ENCODE results near the gene LILRB4. TPM values are rescaled to one million over a fixed set of nuclear protein-coding genes. Genes with fewer than 3 reads are reported as not detected.

Gene LILRB4
- total and polyA plus RNA-seq, 2 donors (not counting 3 experiments of a cell fraction or from before 2014, with no cell fraction given): not detected

DNA sequence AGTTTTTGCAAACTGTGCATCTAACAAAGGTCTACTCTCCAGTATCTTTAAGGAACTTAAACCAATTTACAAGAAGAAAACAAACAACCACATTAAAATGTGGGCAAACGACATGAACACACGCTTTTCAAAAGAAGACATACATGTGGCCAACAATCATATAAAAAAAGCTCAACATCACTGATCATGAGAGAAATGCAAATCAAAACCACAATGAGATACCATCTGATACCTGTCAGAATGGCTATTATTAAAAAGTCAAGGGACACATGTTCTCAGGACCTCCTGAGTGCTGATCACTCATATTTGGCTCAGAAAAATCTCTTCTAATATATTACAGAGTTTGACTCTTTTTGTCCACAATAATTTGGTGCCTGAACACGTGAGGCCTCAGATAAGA is 46.7 kb upstream of the LILRB4 start:
- no peaks in the 10 kb centered on the region for H3K4me1 ChIP-seq (ENCODE audit: control insufficient read depth, extremely low read depth, insufficient read depth, low read length)
- no TSS peak for BruUV-seq (replicated peaks)
- no peak for DNase-seq (ENCODE audit: low read depth, low spot score)
- no peaks in the 10 kb centered on the region for H3K36me3 ChIP-seq (ENCODE audit: control insufficient read depth in 2 of 2, extremely low read depth in 1 of 2, insufficient read depth in 2 of 2, low read length in 2 of 2)
- no peaks in the 10 kb centered on the region for H3K79me2 ChIP-seq (ENCODE audit: control insufficient read depth, insufficient read depth, low read length)
- no peaks in the 10 kb centered on the region for H3K27me3 ChIP-seq (ENCODE audit: control insufficient read depth in 2 of 2, insufficient read depth in 2 of 2, low read length in 2 of 2)
- CTCF ChIA-PET: interaction anchor here (1.0 kb wide), 1 partner anchor 12 kb away, joined by 3 read pairs; no protein-coding TSS in a partner anchor
- no peaks in the 10 kb centered on the region for H3K9me3 ChIP-seq (replicated peaks; ENCODE audit: control insufficient read depth, insufficient read depth, low read length)
- FAIRE-seq: no peak
- H4K20me1 ChIP-seq (replicated peaks; ENCODE audit: control insufficient read depth, extremely low read depth, insufficient read depth, low read length): no peaks in the 10 kb centered on the region
- no peak overlapping the region for H3K4me2 ChIP-seq (ENCODE audit: insufficient read depth, low read length)
- no peak overlapping the region for H3K4me3 ChIP-seq (replicated peaks in 1 of 3; ENCODE audit: insufficient read depth in 1 of 3, low read depth in 1 of 3, low read length in 3 of 3)
- H3K27ac ChIP-seq (ENCODE audit: insufficient read depth, low read depth, low read length): no peak overlapping the region
- POLR2A ChIA-PET: no interaction called here
- dilution Hi-C loops (cut with MboI; ENCODE audit: extremely low pct_ligation_motif_present, low sequenced_read_pairs) (no loop called here), intact Hi-C loops (cut with micrococcal nuclease) (no loop called here)
- H3K9ac ChIP-seq (replicated peaks; ENCODE audit: extremely low read depth, insufficient read depth, low read length): no peak overlapping the region
- H3K9me1 ChIP-seq (replicated peaks; ENCODE audit: control insufficient read depth, extremely low read depth, insufficient read depth, low read length): no peaks in the 10 kb centered on the region
- TF ChIP-seq POLR2A (IDR thresholded peaks at IDR 0.05; ENCODE audit: low read depth, low read length) (no peak), FOS (IDR thresholded peaks at IDR 0.05; ENCODE audit: borderline replicate concordance, insufficient read depth, low read length) (no peak)
- no peak overlapping the region for H2AFZ ChIP-seq (ENCODE audit: low read depth, low read length)

- CTCF ChIA-PET: interaction anchor here (1.0 kb wide), 1 partner anchor 11 kb away, joined by 3 read pairs; no protein-coding TSS in a partner anchor
- no peaks in the 10 kb centered on the region for H3K27me3 ChIP-seq (ENCODE audit: control insufficient read depth in 2 of 2, insufficient read depth in 2 of 2, low read length in 2 of 2)
- no peak overlapping the region for H3K9ac ChIP-seq (replicated peaks; ENCODE audit: extremely low read depth, insufficient read depth, low read length)
- no peak overlapping the region for H2AFZ ChIP-seq (ENCODE audit: low read depth, low read length)
- no peaks in the 10 kb centered on the region for H3K36me3 ChIP-seq (ENCODE audit: control insufficient read depth in 2 of 2, extremely low read depth in 1 of 2, insufficient read depth in 2 of 2, low read length in 2 of 2)
- DNase-seq (ENCODE audit: low read depth, low spot score): no peak
- no peaks in the 10 kb centered on the region for H3K4me1 ChIP-seq (ENCODE audit: control insufficient read depth, extremely low read depth, insufficient read depth, low read length)
- dilution Hi-C loops (cut with MboI; ENCODE audit: extremely low pct_ligation_motif_present, low sequenced_read_pairs) (no loop called here), intact Hi-C loops (cut with micrococcal nuclease) (no loop called here)
- no TSS peak for BruUV-seq (replicated peaks)
- H3K9me1 ChIP-seq (replicated peaks; ENCODE audit: control insufficient read depth, extremely low read depth, insufficient read depth, low read length): no peaks in the 10 kb centered on the region
- no peak overlapping the region for H3K27ac ChIP-seq (ENCODE audit: insufficient read depth, low read depth, low read length)
- POLR2A ChIA-PET: interaction anchor here (0.7 kb wide), 1 partner anchor 1284 kb away, joined by 3 read pairs; no protein-coding TSS in a partner anchor
- H3K4me2 ChIP-seq (ENCODE audit: insufficient read depth, low read length): no peak overlapping the region
- FAIRE-seq: no peak
- TF ChIP-seq, protein P1, sequence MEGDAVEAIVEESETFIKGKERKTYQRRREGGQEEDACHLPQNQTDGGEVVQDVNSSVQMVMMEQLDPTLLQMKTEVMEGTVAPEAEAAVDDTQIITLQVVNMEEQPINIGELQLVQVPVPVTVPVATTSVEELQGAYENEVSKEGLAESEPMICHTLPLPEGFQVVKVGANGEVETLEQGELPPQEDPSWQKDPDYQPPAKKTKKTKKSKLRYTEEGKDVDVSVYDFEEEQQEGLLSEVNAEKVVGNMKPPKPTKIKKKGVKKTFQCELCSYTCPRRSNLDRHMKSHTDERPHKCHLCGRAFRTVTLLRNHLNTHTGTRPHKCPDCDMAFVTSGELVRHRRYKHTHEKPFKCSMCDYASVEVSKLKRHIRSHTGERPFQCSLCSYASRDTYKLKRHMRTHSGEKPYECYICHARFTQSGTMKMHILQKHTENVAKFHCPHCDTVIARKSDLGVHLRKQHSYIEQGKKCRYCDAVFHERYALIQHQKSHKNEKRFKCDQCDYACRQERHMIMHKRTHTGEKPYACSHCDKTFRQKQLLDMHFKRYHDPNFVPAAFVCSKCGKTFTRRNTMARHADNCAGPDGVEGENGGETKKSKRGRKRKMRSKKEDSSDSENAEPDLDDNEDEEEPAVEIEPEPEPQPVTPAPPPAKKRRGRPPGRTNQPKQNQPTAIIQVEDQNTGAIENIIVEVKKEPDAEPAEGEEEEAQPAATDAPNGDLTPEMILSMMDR (IDR thresholded peaks at IDR 0.05; ENCODE audit: extremely low read depth in 1 of 2, insufficient read depth in 1 of 2, low read depth in 1 of 2, low read length in 2 of 2): no peak
- no peak for TF ChIP-seq EZH2 (IDR thresholded peaks at IDR 0.05; ENCODE audit: borderline replicate concordance, low read depth, low read length, severe bottlenecking)
- no peak for TF ChIP-seq FOS (IDR thresholded peaks at IDR 0.05; ENCODE audit: borderline replicate concordance, insufficient read depth, low read length)
- TF ChIP-seq POLR2A (IDR thresholded peaks at IDR 0.05; ENCODE audit: low read depth, low read length): no peak
- TF ChIP-seq GATA2 (IDR thresholded peaks at IDR 0.05; ENCODE audit: insufficient read depth, insufficient read length, low read depth, low read length): no peak
- no peak for TF ChIP-seq JUN (IDR thresholded peaks at IDR 0.05; ENCODE audit: borderline replicate concordance, insufficient read depth, insufficient read length, low read depth)
- no peak for TF ChIP-seq POLR2AphosphoS5 (IDR thresholded peaks at IDR 0.05; ENCODE audit: insufficient read depth, low read depth, low read length)
- no peak for TF ChIP-seq MAX (IDR thresholded peaks at IDR 0.05; ENCODE audit: insufficient read depth, insufficient read length)
- TF ChIP-seq MYC (IDR thresholded peaks at IDR 0.05; ENCODE audit: low read depth, low read length): no peak
- no peaks in the 10 kb centered on the region for H3K79me2 ChIP-seq (ENCODE audit: control insufficient read depth, insufficient read depth, low read length)
- no peak overlapping the region for H3K4me3 ChIP-seq (replicated peaks in 1 of 3; ENCODE audit: insufficient read depth in 1 of 3, low read depth in 1 of 3, low read length in 3 of 3)
- no peaks in the 10 kb centered on the region for H3K9me3 ChIP-seq (replicated peaks; ENCODE audit: control insufficient read depth, insufficient read depth, low read length)
- H4K20me1 ChIP-seq (replicated peaks; ENCODE audit: control insufficient read depth, extremely low read depth, insufficient read depth, low read length): no peaks in the 10 kb centered on the region
These were observed 45.8 kb upstream of the LILRB4 start for GRCh38 chr19:54616821-54617560.
